HAP-1 (cell line): ENCODE measurements around the gene P4HTM.

Experiments used
- DNase-seq, 2 experiments: peaks; one replicate each; pipeline ENCODE4 v3.0.0-alpha.2; 2016 to 2020; ENCODE audit warnings: low spot score in 2 of 2
- H3K27me3 ChIP-seq: fragments of 250-450 bp; sonication (Bioruptor Pico); 2 replicates; pipeline ENCODE4 v1.5.1; 2020; ENCODE audit warnings: low read depth, mild to moderate bottlenecking, moderate library complexity
- H3K36me3 ChIP-seq: fragments of 250-450 bp; sonication (Bioruptor Pico); replicated peaks from 2 replicates; pipeline ENCODE4 v1.5.1; 2020; ENCODE audit warnings: mild to moderate bottlenecking
- H3K4me1 ChIP-seq: fragments of 250-450 bp; sonication (Bioruptor Pico); 2 replicates; pipeline ENCODE4 v1.5.1; 2020; ENCODE audit warnings: mild to moderate bottlenecking
- H3K4me3 ChIP-seq: fragments of 250-450 bp; sonication (Bioruptor Pico); 2 replicates; pipeline ENCODE4 v1.5.1; 2020; ENCODE audit warnings: mild to moderate bottlenecking, moderate library complexity
- H3K9me3 ChIP-seq: fragments of 250-450 bp; sonication (Bioruptor Pico); 2 replicates; pipeline ENCODE4 v1.5.1; 2020; ENCODE audit warnings: mild to moderate bottlenecking, moderate library complexity
- in situ Hi-C: fragments of 300-500 bp; cut with MboI; formaldehyde crosslinking; loops from 3 replicates; pipeline ENCODE4 v1.14.3; 2020; ENCODE audit warnings: low sequenced_read_pairs, inconsistent platforms, mixed read lengths

Gene P4HTM

DNA sequence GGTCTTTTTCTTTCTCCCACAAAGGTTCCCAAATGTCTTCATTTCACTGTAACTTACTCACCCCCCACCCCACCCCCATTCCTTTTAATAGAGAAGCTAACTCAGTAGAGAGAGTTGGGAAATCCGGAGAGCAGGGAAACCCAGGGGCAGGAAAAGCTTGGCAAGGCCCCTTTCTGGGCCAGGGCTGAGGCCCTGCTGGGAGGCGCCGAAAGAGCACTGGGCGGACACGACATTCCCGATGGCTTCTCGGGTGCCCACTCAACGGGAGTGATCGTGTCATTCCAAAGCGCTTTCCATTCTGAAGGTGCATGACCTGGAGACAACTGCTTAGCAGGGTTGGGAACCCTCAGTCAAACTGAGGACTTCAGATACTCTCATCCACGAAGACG is 29.9 kb downstream of the P4HTM start:
- in situ Hi-C loops = no loop called here

DNA sequence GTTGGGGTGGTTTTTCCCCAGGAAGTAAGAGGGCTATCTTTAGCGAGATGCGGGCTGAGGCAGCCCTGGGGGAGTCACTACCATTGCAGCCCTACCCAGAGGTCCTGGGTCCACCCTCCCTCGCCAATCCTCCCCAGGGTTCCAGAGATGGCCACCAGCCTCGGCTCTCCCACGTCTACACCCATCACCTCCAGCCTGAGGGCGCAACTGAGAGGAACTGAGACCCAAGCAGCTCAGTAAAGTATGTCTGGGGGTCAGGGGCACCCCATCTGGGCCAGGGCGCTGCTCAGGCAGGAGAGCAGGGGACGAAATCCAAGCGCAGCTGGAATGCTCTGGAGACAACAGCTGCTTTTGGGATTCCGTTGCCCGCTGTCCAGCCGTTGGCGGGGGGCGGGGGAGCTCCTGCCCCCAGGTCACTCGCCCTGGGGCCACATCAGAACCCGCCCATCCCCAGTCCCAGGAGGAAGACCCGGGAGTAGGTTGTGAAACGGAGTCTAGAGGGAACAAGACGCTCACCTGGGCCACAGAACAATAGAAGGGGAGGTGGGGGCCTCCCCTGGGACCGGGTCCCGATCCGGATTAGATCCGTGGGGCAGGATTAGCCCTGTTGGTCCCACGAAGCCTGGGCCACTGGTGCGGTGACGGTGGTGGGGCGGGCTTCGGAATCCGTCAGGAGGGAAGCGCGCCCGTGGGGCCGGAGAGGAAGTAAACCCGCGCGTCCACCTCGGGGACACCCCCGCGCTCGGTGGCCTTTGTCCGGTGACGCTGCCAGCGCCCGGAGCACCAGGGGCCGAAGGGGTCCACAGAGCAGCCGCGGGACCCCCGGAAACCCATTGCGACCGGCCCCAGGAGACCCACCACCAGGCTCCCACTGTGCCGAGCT is 30.5 kb downstream of the P4HTM start:
- Histone ChIP-seq H3K4me3 (peak overlapping the region; percentile 84), H3K36me3 (peaks cover 49% of the 10 kb centered on the region), H3K4me1 (peaks cover 19% of the 10 kb centered on the region), H3K27me3 (no peaks in the 10 kb centered on the region), H3K9me3 (no peaks in the 10 kb centered on the region)
- in situ Hi-C loops = no loop called here
- peak in 1 of 2 experiments; percentile 53 for DNase-seq

More for the DNA sequence above, 29.9 kb downstream of the P4HTM start:
- Histone ChIP-seq H3K9me3 (no peaks in the 10 kb centered on the region), H3K27me3 (no peaks in the 10 kb centered on the region), H3K4me3 (peak overlapping the region; percentile 84), H3K4me1 (peaks cover 19% of the 10 kb centered on the region), H3K36me3 (peaks cover 49% of the 10 kb centered on the region)
- DNase-seq = peak in 1 of 2 experiments; percentile 45

DNA sequence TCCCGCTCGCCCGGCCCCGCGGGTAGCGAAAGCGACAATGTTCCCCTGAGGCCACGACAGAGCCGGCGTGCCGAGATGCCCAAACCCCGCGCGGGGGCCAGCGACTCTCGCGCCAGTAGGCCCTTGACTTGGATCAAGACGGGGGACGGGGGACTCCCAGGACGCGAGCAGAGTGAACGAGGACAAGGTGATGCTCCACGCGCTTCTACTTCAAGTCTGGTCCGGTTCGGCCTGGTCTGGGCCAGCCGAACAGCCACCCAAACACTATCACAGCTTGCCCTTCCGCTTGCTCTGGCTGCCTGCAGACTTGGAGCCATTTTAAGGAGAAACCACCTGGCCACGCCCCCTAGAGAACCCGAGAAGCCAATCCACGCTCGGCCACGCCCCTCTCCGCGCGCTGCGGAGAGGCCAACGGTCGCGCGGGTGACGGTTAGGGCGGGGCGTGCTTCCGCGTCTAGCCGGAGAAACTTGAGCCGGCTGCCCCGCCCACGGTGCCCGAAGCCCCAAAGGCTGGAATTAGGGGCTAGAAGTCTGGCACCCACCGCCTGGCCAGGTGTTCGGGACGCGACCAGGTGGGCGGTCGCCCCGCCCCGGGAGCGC is 31.3 kb downstream of the P4HTM start:
- no peaks in the 10 kb centered on the region for H3K9me3 ChIP-seq
- peak; percentile 92 to 100 for DNase-seq
- peak overlapping the region; percentile 84 for H3K4me3 ChIP-seq
- peaks cover 49% of the 10 kb centered on the region for H3K36me3 ChIP-seq
- H3K27me3 ChIP-seq = no peaks in the 10 kb centered on the region
- in situ Hi-C loops = no loop called here
- peaks cover 19% of the 10 kb centered on the region for H3K4me1 ChIP-seq

DNA sequence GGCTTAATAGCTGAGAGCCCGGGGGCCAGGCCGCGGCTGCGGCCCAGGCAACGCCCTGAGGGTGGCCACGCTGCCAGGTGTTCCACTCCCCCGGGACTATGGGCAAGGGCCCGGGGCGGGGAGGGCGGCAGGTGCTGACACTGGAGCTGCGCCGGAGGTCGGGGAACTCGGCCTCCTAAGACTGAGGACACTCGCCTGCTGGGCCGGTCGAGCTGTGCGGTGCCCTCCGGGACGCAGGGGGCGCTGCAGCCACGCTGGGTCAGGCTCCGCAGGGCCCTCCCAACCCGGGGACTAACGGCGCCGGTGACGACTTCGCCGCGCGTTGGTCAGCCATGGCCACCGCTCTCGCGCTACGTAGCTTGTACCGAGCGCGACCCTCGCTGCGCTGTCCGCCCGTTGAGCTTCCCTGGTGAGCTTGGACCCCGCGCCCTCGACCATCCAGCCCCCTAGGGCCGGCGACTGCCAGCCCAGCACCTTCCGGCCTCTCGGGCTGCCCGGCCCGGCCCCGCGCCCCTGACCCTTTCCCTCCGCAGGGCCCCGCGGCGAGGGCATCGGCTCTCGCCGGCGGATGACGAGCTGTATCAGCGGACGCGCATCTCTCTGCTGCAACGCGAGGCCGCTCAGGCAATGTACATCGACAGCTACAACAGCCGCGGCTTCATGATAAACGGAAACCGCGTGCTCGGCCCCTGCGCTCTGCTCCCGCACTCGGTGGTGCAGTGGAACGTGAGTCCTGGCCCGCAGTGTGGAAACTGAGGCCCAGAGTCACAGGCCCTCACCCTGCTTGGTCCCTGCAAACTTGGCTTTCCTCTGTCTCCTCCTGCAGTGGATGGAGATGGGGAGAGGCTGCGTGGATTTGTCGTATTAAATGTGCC is 32.0 kb downstream of the P4HTM start, which contains the start of gene NDUFAF3:
Gene NDUFAF3 (plus strand): TSS at position 309 of the 875 bp plus-strand sequence. CDS start 24 bp downstream, at position 333.
- no peaks in the 10 kb centered on the region for H3K9me3 ChIP-seq
- peaks cover 49% of the 10 kb centered on the region for H3K36me3 ChIP-seq
- H3K4me3 ChIP-seq = peak within 1 kb of the TSS; percentile 84
- peaks cover 19% of the 10 kb centered on the region for H3K4me1 ChIP-seq
- peak; percentile 85 to 96 for DNase-seq
- in situ Hi-C loops = no loop called here
- H3K27me3 ChIP-seq = no peaks in the 10 kb centered on the region

DNA sequence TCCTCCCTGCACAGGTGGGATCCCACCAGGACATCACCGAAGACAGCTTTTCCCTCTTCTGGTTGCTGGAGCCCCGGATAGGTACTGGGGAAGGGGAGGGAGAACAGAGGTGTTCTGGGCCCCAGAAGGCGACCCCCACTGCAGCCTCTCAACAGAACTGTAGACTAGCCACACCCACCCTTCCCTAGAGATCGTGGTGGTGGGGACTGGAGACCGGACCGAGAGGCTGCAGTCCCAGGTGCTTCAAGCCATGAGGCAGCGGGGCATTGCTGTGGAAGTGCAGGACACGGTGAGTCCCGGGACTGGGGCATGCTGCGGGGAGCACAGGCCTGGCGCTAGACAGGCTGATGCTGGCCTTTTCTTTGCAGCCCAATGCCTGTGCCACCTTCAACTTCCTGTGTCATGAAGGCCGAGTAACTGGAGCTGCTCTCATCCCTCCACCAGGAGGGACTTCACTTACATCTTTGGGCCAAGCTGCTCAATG is 32.7 kb downstream of the P4HTM start:
- Histone ChIP-seq H3K4me1 (peaks cover 19% of the 10 kb centered on the region), H3K9me3 (no peaks in the 10 kb centered on the region), H3K4me3 (peak overlapping the region; percentile 84), H3K36me3 (peaks cover 56% of the 10 kb centered on the region), H3K27me3 (no peaks in the 10 kb centered on the region)
- peak in 1 of 2 experiments; percentile 56 for DNase-seq
- in situ Hi-C loops = no loop called here

DNA sequence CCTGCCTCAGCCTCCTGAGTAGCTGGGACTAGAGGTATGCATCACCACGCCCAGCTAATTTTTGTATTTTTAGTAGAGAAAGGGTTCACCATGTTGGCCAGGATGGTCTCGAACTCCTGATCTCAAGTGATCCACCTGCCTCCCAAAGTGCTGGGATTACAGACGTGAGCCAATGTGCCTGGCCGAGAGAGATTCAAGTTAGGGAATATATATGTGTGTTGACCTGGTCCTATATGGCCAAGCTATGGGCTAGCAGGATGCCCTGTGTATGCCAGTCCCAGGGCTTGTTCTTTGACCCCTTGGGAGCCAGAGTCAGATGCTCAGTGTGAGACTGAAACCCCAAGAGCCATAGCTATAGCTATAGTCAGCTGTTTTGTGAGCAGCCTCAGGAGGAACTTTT is 33.7 kb downstream of the P4HTM start:
- in situ Hi-C loops = no loop called here

DNA sequence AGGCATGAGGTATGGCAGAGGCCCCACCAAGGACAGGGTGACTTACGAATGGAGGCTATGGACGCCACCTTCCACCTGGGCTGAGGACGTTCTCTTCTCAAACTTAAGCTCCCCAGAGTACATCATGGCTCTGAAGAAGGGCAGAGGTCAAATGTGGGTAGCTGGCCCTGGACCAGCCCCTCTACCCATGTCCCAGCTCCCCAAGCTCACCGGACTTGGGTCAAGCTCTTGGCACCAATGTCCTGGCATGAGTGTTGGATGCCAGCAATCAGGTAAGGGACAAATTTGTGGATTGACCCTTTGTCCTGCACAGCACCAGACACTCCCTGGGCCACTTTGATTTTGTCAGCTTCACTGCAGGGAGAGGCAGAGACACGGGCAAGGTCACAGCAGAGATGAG is 34.4 kb downstream of the P4HTM start:
- Histone ChIP-seq H3K4me1 (peaks cover 20% of the 10 kb centered on the region), H3K36me3 (peaks cover 64% of the 10 kb centered on the region), H3K27me3 (no peaks in the 10 kb centered on the region), H3K4me3 (no peak overlapping the region), H3K9me3 (no peaks in the 10 kb centered on the region)
- in situ Hi-C loops = no loop called here
- DNase-seq = no peak

More for the DNA sequence above, 33.7 kb downstream of the P4HTM start:
- no peaks in the 10 kb centered on the region for H3K9me3 ChIP-seq
- peaks cover 64% of the 10 kb centered on the region for H3K36me3 ChIP-seq
- DNase-seq = no peak
- no peak overlapping the region for H3K4me3 ChIP-seq
- no peaks in the 10 kb centered on the region for H3K27me3 ChIP-seq
- peaks cover 27% of the 10 kb centered on the region for H3K4me1 ChIP-seq

DNA sequence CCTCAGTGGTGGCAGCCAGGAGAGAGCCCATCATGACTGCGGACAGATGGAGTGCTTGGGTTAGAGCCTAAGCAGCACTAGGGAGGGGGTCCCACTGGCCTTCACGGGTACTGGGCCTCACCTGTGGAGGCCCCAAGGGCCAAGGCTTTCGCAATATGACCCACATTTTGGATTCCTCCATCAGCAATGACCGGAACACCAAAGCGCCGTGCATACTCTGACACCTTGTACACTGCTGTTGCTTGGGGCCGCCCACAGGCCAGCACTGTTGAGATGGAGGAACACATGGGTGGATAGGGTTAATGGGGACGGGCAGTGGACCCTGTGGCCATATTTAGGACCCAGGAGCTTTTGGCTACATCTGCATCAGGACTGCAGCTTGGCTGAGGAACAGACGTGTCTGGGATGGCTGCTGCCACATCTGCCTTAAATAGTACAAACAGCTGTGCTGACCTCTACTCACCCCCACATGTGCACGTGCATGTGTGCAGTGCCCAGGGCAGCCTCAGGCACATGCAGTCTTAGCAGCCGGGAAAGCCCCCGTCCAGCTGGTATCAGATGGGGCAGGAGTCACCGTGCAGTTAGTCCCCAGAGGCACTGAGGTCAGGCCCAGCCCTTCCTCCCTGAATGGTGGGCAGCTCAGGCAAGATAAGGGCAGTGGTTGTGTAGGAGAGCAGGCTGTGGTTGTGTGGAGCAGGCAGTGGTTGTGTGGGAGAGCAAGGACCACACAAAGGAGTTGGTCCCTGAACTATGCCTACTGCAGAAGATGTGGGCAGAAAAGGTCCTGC is 35.2 kb downstream of the P4HTM start:
- H3K4me1 ChIP-seq = peaks cover 13% of the 10 kb centered on the region
- in situ Hi-C loops = no loop called here
- no peak for DNase-seq
- H3K4me3 ChIP-seq = no peak overlapping the region
- peaks cover 64% of the 10 kb centered on the region for H3K36me3 ChIP-seq
- no peaks in the 10 kb centered on the region for H3K27me3 ChIP-seq
- no peaks in the 10 kb centered on the region for H3K9me3 ChIP-seq

DNA sequence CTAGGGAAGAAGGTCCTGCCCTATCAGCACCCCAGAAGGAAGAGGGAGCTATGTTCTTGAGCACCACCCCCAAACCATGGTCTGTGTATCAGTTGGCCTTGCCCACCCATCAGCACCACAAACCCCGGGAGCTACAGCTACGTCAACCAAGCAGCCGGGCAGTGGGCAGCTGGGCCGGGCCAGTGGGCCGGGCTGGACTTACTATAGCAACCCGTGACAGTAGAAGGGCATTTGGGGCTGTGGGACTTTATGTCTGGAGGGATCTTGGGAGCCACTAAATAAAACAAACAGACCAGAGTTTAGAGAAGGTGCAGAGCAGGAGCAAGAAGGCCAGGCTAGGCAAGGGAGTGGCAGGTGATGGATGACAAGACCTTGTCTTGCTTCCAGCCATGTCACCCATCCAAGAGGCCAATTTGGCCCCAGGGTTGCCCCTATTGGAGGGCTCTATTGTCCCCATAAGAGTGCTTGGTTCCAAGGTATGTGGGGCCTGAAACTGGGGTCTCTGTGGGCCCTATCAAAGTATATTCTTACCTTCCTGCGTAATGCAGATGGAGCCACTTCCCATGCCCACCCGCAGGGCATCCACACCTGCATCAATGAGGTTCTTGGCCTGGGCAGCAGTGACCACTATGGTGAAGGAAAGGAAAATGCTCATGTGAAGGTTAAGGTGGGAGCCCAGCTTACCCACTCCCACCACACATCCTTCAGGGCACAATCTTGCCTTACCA is 35.9 kb downstream of the P4HTM start:
- in situ Hi-C loops = no loop called here
- peaks cover 13% of the 10 kb centered on the region for H3K4me1 ChIP-seq
- no peaks in the 10 kb centered on the region for H3K9me3 ChIP-seq
- no peak overlapping the region for H3K4me3 ChIP-seq
- H3K36me3 ChIP-seq = peaks cover 64% of the 10 kb centered on the region
- DNase-seq = peak in 1 of 2 experiments; percentile 11
- no peaks in the 10 kb centered on the region for H3K27me3 ChIP-seq

DNA sequence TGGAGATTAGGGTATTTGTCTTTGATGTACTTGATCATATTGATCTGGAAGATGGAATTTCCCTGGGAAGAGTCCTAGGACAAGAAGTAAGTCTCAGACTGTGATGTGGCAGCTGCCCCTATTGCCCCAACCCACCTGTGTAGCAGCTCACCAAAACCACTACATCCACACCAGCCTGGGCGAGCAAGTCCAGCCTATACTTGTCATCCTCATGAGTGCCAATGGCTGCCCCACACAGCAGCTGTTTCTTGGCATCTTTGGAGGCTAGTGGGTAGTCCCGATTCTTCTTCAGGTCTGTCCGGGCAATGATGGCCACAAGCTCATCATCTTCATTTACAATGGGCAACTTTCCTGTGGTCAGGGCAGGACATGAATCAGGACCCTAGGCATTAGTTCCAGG is 36.5 kb downstream of the P4HTM start:
- no peak for DNase-seq
- in situ Hi-C loops = no loop called here
- H3K9me3 ChIP-seq = no peaks in the 10 kb centered on the region
- peaks cover 67% of the 10 kb centered on the region for H3K36me3 ChIP-seq
- no peaks in the 10 kb centered on the region for H3K27me3 ChIP-seq
- H3K4me3 ChIP-seq = no peak overlapping the region
- H3K4me1 ChIP-seq = peaks cover 13% of the 10 kb centered on the region

DNA sequence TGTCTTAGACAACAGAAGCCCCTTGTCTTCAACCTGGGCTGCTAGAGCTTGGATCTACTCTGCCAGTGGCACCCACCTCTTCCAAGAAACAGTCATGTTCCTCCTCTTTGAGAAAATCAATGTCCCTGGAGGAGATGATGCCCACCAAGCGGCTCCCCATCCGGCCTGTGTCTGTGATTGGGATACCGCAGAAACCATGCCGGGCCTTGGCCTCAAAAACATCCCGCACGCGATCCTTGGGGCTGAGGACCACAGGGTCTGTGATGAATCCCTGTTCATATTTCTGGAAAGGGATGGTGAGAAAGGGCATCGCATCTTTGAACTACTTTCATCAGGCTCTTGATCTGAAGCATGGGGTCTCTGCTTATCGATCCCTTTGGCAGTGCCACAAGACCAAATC is 37.6 kb downstream of the P4HTM start:
- in situ Hi-C loops = no loop called here
- H3K36me3 ChIP-seq = peaks cover 75% of the 10 kb centered on the region
- peaks cover 13% of the 10 kb centered on the region for H3K4me1 ChIP-seq
- H3K27me3 ChIP-seq = no peaks in the 10 kb centered on the region
- no peak for DNase-seq
- H3K4me3 ChIP-seq = peak overlapping the region; percentile 70; the same call in 1 of the 2 replicates
- no peaks in the 10 kb centered on the region for H3K9me3 ChIP-seq

DNA sequence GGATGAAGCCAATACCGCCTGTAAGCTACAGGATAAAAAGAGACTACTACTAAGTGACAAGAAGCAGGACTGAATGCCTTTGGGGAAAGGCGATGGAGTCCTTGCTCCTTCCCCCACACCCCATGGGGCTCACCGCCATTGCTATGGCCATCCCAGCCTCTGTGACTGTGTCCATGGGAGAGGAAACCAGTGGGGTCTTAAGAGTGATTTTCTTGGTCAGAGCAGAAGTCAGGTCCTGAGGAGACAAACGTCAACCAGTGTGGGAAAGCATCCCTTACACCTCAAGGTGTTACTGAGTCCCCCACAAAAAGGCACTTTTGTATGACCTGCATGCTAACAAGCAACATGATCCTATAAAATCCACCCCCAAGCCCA is 38.2 kb downstream of the P4HTM start:
- in situ Hi-C loops = no loop called here
- no peaks in the 10 kb centered on the region for H3K9me3 ChIP-seq
- H3K4me3 ChIP-seq = peak overlapping the region; percentile 70
- peaks cover 8% of the 10 kb centered on the region for H3K4me1 ChIP-seq
- DNase-seq = no peak
- peaks cover 75% of the 10 kb centered on the region for H3K36me3 ChIP-seq
- no peaks in the 10 kb centered on the region for H3K27me3 ChIP-seq
